GM12878 (cell line): Measurements from ENCODE around the gene NINL. TPM values are rescaled to one million over a fixed set of nuclear protein-coding genes. Genes with fewer than 3 reads are reported as not detected.

Experiments used
- ATAC-seq: fragments of 200-7000 bp; cut with Tn5 transposase; 3 replicates; pipeline ENCODE4 v1.9.1; 2020; ENCODE audit warnings: mild to moderate bottlenecking, moderate library complexity
- BruUV-seq: library from RNA; stranded (reverse); fragments of 400-500 nt; replicated peaks from 2 replicates; lab custom pipeline; 2021; lab: Mats Ljungman, UMichigan
- CTCF ChIA-PET: fragments of 300-600 bp; sonication (Branson Sonifier 250); formaldehyde crosslinking; extraction: SDS; loops from one replicate; lab custom pipeline; 2021; ENCODE audit warnings: inconsistent platforms; lab: Yijun Ruan, JAX
- POLR2A ChIA-PET: fragments of 350-600 bp; formaldehyde crosslinking; extraction: SDS; loops from one replicate; lab custom pipeline; 2021; ENCODE audit warnings: inconsistent platforms; lab: Charles Lee
- RAD21 ChIA-PET: fragments of 300-600 bp; sonication (Branson Sonifier 250); formaldehyde crosslinking; loops from one replicate; lab custom pipeline; 2023; ENCODE audit warnings: antibody characterized with exemption; ENCODE audit not compliant: unreplicated experiment; lab: Charles Lee
- SMC1A ChIA-PET: fragments of 300-600 bp; sonication (Branson Sonifier 250); formaldehyde crosslinking; loops from one replicate; lab custom pipeline; 2023; ENCODE audit not compliant: unreplicated experiment, uncharacterized antibody; lab: Charles Lee
- DNase-seq: peaks from one replicate; pipeline ENCODE4 v3.0.0-alpha.2; 2011; ENCODE audit warnings: low read depth, low spot score
- FAIRE-seq: peaks from 3 replicates; lab custom pipeline; 2011; peaks lifted over from hg19 to GRCh38; lab: Jason Lieb, UNC
- H2AFZ ChIP-seq: 2 replicates; pipeline ENCODE4 v1.6.0; 2011; ENCODE audit warnings: low read depth, low read length, control low read depth; ENCODE audit not compliant: control insufficient read depth
- H3K27ac ChIP-seq: 2 replicates; pipeline ENCODE4 v1.5.1; 2011; ENCODE audit warnings: control low read depth; ENCODE audit not compliant: control insufficient read depth, insufficient read depth
- H3K27me3 ChIP-seq, 2 experiments: replicated peaks in 1 of 2; 2 replicates each; pipeline versions ENCODE4 v1.6.0 to v1.6.1; 2011; ENCODE audit warnings: low read length in 1 of 2; ENCODE audit not compliant: control insufficient read depth in 2 of 2, insufficient read depth in 2 of 2
- H3K36me3 ChIP-seq, 2 experiments: 2 replicates each; pipeline ENCODE4 v1.5.1; 2011; ENCODE audit warnings: low read length in 1 of 2; ENCODE audit not compliant: control insufficient read depth in 2 of 2, insufficient read depth in 2 of 2
- H3K4me1 ChIP-seq: 2 replicates; pipeline ENCODE4 v1.6.1; 2011; ENCODE audit warnings: mild to moderate bottlenecking, low read length, moderate library complexity, mixed read lengths; ENCODE audit not compliant: control insufficient read depth, insufficient read depth
- H3K4me2 ChIP-seq: 2 replicates; pipeline ENCODE4 v1.6.0; 2011; ENCODE audit warnings: control low read depth; ENCODE audit not compliant: control insufficient read depth, insufficient read depth
- H3K4me3 ChIP-seq: fragments of 200-600 bp; sonication (generic); 2 replicates; pipeline ENCODE4 v1.5.1; 2016
- H3K79me2 ChIP-seq: 2 replicates; pipeline ENCODE4 v1.6.0; 2011; ENCODE audit warnings: low read length; ENCODE audit not compliant: control insufficient read depth, insufficient read depth
- H3K9ac ChIP-seq: 2 replicates; pipeline ENCODE4 v1.8.0; 2011; ENCODE audit warnings: low read length, control low read depth, mixed read lengths; ENCODE audit not compliant: control insufficient read depth, insufficient read depth
- H3K9me3 ChIP-seq: replicated peaks from 3 replicates; pipeline ENCODE4 v1.5.1; 2011; ENCODE audit warnings: mild to moderate bottlenecking, low read length; ENCODE audit not compliant: control insufficient read depth, insufficient read depth
- H4K20me1 ChIP-seq: 2 replicates; pipeline ENCODE4 v1.6.0; 2011; ENCODE audit not compliant: control insufficient read depth, insufficient read depth
- BMI1 ChIP-seq: fragments of 450-650 bp; IDR thresholded peaks from 2 replicates; pipeline ENCODE4 v1.6.1; 2016; ENCODE audit warnings: mild to moderate bottlenecking, moderate library complexity, borderline replicate concordance
- CHD1 ChIP-seq: IDR thresholded peaks from 2 replicates; pipeline ENCODE4 v1.6.1; 2012; ENCODE audit warnings: low read depth, low read length, improper control_type of control experiment
- HDAC2 ChIP-seq: fragments of 200-600 bp; sonication (generic); IDR thresholded peaks from 2 replicates; pipeline ENCODE4 v1.6.1; 2017
- HDGF ChIP-seq: fragments of 450-650 bp; IDR thresholded peaks from 2 replicates; pipeline ENCODE4 v1.6.1; 2016; ENCODE audit warnings: antibody characterized with exemption
- KDM1A ChIP-seq: fragments of 200-600 bp; sonication (generic); IDR thresholded peaks from 2 replicates; pipeline ENCODE4 v1.6.1; 2016; ENCODE audit warnings: borderline replicate concordance
- NBN ChIP-seq: fragments of 450-650 bp; IDR thresholded peaks from 2 replicates; pipeline ENCODE4 v1.6.1; 2016
- PKNOX1 ChIP-seq: fragments of 450-650 bp; IDR thresholded peaks from 2 replicates; pipeline ENCODE4 v1.6.1; 2016; ENCODE audit warnings: mild to moderate bottlenecking
- WGBS: methylation state at CpG from one replicate; pipeline ENCODE4 v1.1.6; 2016; ENCODE audit warnings: low lambda C conversion rate; ENCODE audit not compliant: insufficient replicate concordance, insufficient coverage; ENCODE audit errors: missing lambda C conversion rate; 5-methylcytosine and 5-hydroxymethylcytosine counted together
- in situ Hi-C: fragments of 300-500 bp; cut with MboI; formaldehyde crosslinking; loops from 9 replicates; pipeline ENCODE4 v1.14.3; 2018; ENCODE audit warnings: mixed read lengths
- intact Hi-C: fragments of 100-400 bp; cut with micrococcal nuclease; formaldehyde crosslinking; loops from one replicate; pipeline ENCODE4 v1.14.2; 2022; ENCODE audit not compliant: unreplicated experiment
- polyA plus RNA-seq, 11 experiments: library from polyadenylated mRNA; depleted of rRNA in 4 of 11; unstranded in 6 of 11; stranded (reverse) in 5 of 11; fragments of >200 nt; fragmentation: Nextera tagmentation in 4 of 11; fragmentation: Illumina TruSeq in 1 of 11; extraction: Ambion mirVana in 4 of 11; extraction: Trizol in 1 of 11; gene quantifications; 1 replicate in 1 of 11; 2 replicates in 10 of 11; pipeline versions ENCODE4 v1.2.1 to v1.2.3, GENCODE V29; 2011 to 2016; ENCODE audit warnings: inconsistent platforms in 2 of 11, missing spikeins in 2 of 11, low read depth in 1 of 11
- total RNA-seq, 4 experiments: library from RNA; depleted of rRNA in 3 of 4; stranded (reverse); fragments of >200 nt in 3 of 4; fragmentation: Illumina TruSeq in 1 of 4; extraction: Trizol in 1 of 4; gene quantifications; 2 replicates each; pipeline versions ENCODE4 v1.2.1 to v1.2.3, GENCODE V29; 2013 to 2021

Gene NINL
- total and polyA plus RNA-seq, 10 of the 15 experiments (the other 5 are each of a cell fraction or from before 2014, with no cell fraction given) = 0.04 to 0.77 (median 0.23) TPM; not detected in 1

DNA sequence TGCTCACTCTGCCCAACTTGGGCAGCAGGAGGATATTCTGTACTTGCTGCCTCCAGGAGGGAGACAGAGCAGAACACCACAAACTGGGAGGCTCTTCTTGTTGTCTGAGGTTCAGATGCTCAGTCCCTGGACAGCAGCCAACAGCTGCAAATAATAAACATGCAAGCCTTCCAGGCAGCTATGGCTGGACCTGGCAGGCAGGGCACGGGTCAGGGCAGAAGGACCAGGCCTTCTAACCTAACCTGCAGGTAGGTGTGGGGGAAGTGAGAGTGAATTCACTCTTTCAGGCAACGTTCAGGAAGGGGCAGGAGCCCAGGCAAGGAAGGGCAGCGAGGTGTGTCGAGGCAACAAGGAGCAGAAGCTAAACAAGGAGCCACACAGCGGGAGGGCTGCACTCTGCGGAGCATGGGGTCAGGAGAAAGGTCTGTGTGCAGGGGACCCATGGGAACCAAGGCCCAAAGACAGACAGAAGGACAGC, 31.5 kb downstream of the NINL start:
- H3K79me2 ChIP-seq = no peaks in the 10 kb centered on the region
- H3K4me1 ChIP-seq = no peaks in the 10 kb centered on the region; the same call in 1 of the 2 replicates
- intact Hi-C loops (no loop called here), in situ Hi-C loops (no loop called here)
- no peak overlapping the region for H3K4me3 ChIP-seq
- POLR2A ChIA-PET = no interaction called here
- no peaks in the 10 kb centered on the region for H4K20me1 ChIP-seq
- H3K36me3 ChIP-seq = no peaks in the 10 kb centered on the region
- WGBS = 30% methylated on average over 6 of the region's 6 CpGs
- no peak overlapping the region for H2AFZ ChIP-seq
- no peak overlapping the region for H3K27ac ChIP-seq
- TF ChIP-seq BMI1 (no peak), NBN (no peak), KDM1A (no peak)
- H3K27me3 ChIP-seq = no peaks in the 10 kb centered on the region
- RAD21 ChIA-PET = no interaction called here
- no peak for ATAC-seq
- H3K9me3 ChIP-seq = no peaks in the 10 kb centered on the region
- H3K4me2 ChIP-seq = no peak overlapping the region
- FAIRE-seq = no peak
- no peak for DNase-seq
- H3K9ac ChIP-seq = no peak overlapping the region
- CTCF ChIA-PET = no interaction called here
- BruUV-seq = no TSS peak
- SMC1A ChIA-PET = no interaction called here

GRCh38 chr20:25552977-25553376, 32.4 kb downstream of the NINL start:
- ATAC-seq (no peak), FAIRE-seq (no peak), DNase-seq (no peak)
- Histone ChIP-seq H2AFZ (no peak overlapping the region), H3K79me2 (no peaks in the 10 kb centered on the region), H3K9ac (no peak overlapping the region), H3K4me3 (no peak overlapping the region), H3K9me3 (no peaks in the 10 kb centered on the region), H3K4me1 (no peaks in the 10 kb centered on the region; the same call in 1 of the 2 replicates), H3K36me3 (no peaks in the 10 kb centered on the region), H3K27ac (no peak overlapping the region), H3K27me3 (no peaks in the 10 kb centered on the region), H4K20me1 (no peaks in the 10 kb centered on the region), H3K4me2 (no peak overlapping the region)
- BruUV-seq = no TSS peak
- intact Hi-C loops = no loop called here
- RAD21 ChIA-PET = no interaction called here
- SMC1A ChIA-PET = interaction anchor here (1.4 kb wide), 1 partner anchor 13 kb away, joined by 4 read pairs; no protein-coding TSS in a partner anchor
- in situ Hi-C loops = no loop called here
- WGBS = 41% methylated on average over 5 of the region's 5 CpGs
- CTCF ChIA-PET = no interaction called here
- POLR2A ChIA-PET = interaction anchor here (0.5 kb wide), 1 partner anchor 563 kb away, joined by 4 read pairs; no protein-coding TSS in a partner anchor
- TF ChIP-seq CHD1 (no peak), PKNOX1 (no peak), HDGF (no peak), HDAC2 (no peak)
